Kasumi-1 (cell line): Measurements from ENCODE around the gene CAPN9.

Experiments
- DNase-seq, 2 experiments: peaks; one replicate each; lab custom pipeline; 2025; lab: John Stamatoyannopoulos, UW

CAPN9 gene

GRCh38 chr1:230851291-230851691, 104.1 kb downstream of the CAPN9 start:
- no peak for DNase-seq
